ENCODE data around the gene EXOC6. TPM values are rescaled to one million over a fixed set of nuclear protein-coding genes. Genes with fewer than 3 reads are reported as not detected.

EXOC6 gene
- total RNA-seq, 1 donor from 2014 or later, result 25.6 TPM

DNA sequence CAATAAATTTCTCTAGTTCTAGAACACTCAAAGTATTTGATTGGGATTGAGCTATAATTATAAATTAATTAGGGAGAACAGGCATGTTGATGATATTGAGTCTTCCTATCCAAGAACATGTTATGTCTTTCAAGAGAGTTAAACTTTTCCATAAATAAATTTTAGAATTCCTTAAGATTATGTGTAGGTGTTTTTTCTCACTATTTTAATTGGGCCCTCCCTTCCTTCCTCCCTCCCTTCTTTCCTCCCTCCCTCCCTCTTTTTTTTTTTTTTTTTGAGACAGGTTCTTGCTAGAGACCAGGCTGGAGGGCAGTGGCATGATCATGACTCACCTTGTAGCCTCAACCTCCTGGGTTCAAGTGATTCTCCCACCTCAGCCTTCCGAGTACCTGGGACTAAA is 20.2 kb downstream of the EXOC6 start:
- DNase-seq (ENCODE audit: low spot score), result no peak
- no peak overlapping the region for H3K4me3 Mint-ChIP-seq
- no peak overlapping the region for H3K27ac ChIP-seq
- H3K27me3 ChIP-seq, result no peaks in the 10 kb centered on the region
- peaks cover 5% of the 10 kb centered on the region for H3K9me3 Mint-ChIP-seq
- H3K36me3 ChIP-seq, result no peaks in the 10 kb centered on the region
- no peaks in the 10 kb centered on the region for H3K4me1 Mint-ChIP-seq
- H3F3A ChIP-seq (ENCODE audit: low read depth), result no peaks in the 10 kb centered on the region
- H3K27me3 Mint-ChIP-seq (ENCODE audit: insufficient read depth, low read depth), result no peaks in the 10 kb centered on the region
- H3K36me3 Mint-ChIP-seq, result peaks cover 5% of the 10 kb centered on the region
- no peak overlapping the region for H3K27ac Mint-ChIP-seq
- no peak overlapping the region for H3K4me2 ChIP-seq
- H3K4me1 ChIP-seq, result no peaks in the 10 kb centered on the region
- no peaks in the 10 kb centered on the region for H4K20me1 ChIP-seq (ENCODE audit: low read depth)
- no peaks in the 10 kb centered on the region for H3K79me2 ChIP-seq (ENCODE audit: low read depth)
- no peak overlapping the region for H3K4me3 ChIP-seq
- TF ChIP-seq, protein P1, sequence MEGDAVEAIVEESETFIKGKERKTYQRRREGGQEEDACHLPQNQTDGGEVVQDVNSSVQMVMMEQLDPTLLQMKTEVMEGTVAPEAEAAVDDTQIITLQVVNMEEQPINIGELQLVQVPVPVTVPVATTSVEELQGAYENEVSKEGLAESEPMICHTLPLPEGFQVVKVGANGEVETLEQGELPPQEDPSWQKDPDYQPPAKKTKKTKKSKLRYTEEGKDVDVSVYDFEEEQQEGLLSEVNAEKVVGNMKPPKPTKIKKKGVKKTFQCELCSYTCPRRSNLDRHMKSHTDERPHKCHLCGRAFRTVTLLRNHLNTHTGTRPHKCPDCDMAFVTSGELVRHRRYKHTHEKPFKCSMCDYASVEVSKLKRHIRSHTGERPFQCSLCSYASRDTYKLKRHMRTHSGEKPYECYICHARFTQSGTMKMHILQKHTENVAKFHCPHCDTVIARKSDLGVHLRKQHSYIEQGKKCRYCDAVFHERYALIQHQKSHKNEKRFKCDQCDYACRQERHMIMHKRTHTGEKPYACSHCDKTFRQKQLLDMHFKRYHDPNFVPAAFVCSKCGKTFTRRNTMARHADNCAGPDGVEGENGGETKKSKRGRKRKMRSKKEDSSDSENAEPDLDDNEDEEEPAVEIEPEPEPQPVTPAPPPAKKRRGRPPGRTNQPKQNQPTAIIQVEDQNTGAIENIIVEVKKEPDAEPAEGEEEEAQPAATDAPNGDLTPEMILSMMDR (IDR thresholded peaks at IDR 0.05), result no peak
- TF ChIP-seq EZH2 (IDR thresholded peaks at IDR 0.05) (no peak), EZH2phosphoT487 (IDR thresholded peaks at IDR 0.05) (no peak)
- H2AFZ ChIP-seq (replicated peaks), result no peak overlapping the region
- H3K9me3 ChIP-seq (ENCODE audit: low read depth), result no peaks in the 10 kb centered on the region
- H3K9ac ChIP-seq, result no peak overlapping the region

DNA sequence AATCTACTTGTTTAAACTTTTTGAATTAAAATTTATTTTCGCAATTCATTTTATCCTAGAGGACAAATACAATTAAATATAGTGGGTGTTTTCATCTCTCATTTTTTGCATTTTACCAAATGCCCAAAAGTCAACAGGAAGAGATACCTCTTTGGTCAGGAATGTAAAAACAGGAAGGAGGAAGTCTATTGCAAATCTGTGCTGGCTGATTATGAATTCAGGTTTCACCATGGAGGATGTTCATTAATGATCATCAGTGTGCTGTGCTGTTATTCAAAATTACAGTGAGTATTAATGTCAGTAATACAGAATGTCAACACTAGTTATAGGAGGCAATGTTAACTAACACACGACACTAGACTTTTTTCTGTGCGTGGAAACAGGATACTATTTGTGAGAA is 24.7 kb downstream of the EXOC6 start:
- Mint-ChIP-seq H3K4me1 (peaks cover 2% of the 10 kb centered on the region), H3K36me3 (no peaks in the 10 kb centered on the region), H3K27ac (no peak overlapping the region), H3K27me3 (ENCODE audit: insufficient read depth, low read depth) (no peaks in the 10 kb centered on the region), H3K4me3 (no peak overlapping the region), H3K9me3 (no peaks in the 10 kb centered on the region)
- H3F3A ChIP-seq (ENCODE audit: low read depth), result no peaks in the 10 kb centered on the region
- no peak overlapping the region for H3K4me2 ChIP-seq
- TF ChIP-seq EZH2phosphoT487 (IDR thresholded peaks at IDR 0.05), result no peak
- no peak for TF ChIP-seq EZH2 (IDR thresholded peaks at IDR 0.05)
- TF ChIP-seq, protein P1 (IDR thresholded peaks at IDR 0.05), result no peak
- no peak for DNase-seq (ENCODE audit: low spot score)
- no peak overlapping the region for H2AFZ ChIP-seq (replicated peaks)
- H3K4me3 ChIP-seq, result no peak overlapping the region
- no peaks in the 10 kb centered on the region for H3K79me2 ChIP-seq (ENCODE audit: low read depth)
- no peaks in the 10 kb centered on the region for H3K4me1 ChIP-seq
- no peaks in the 10 kb centered on the region for H3K9me3 ChIP-seq (ENCODE audit: low read depth)
- no peak overlapping the region for H3K9ac ChIP-seq
- no peaks in the 10 kb centered on the region for H3K36me3 ChIP-seq
- H3K27me3 ChIP-seq, result no peaks in the 10 kb centered on the region
- no peak overlapping the region for H3K27ac ChIP-seq
- peaks cover 4% of the 10 kb centered on the region for H4K20me1 ChIP-seq (ENCODE audit: low read depth)

DNA sequence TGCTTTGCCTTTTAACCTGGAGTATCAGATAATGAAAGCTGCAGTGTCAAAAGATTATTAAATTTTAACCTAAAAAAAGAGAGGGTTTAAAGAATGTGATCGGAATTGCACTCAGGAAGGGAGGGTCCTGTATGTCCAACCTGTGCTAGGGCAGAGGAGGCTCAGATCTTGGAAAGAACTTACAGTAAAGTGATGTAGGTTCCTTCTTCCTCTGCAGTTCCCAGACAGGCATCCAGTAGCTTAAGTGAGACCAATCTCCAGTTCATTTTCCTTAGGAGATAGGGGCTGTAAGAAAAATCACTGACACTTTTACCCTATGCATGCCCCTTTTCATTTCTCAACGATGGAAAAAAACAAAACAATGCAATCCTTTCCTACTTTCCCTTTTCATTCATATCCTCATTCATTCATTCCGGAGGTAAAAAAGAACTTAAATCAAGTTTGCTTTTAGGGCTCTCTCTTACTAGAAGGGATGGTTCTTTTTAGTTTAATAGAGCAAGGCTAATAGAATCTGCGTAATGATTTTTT is 28.3 kb downstream of the EXOC6 start:
- H3K4me2 ChIP-seq, result no peak overlapping the region
- H3K27ac Mint-ChIP-seq, result no peak overlapping the region
- no peaks in the 10 kb centered on the region for H3K4me1 ChIP-seq
- TF ChIP-seq EZH2phosphoT487 (IDR thresholded peaks at IDR 0.05) (no peak), EZH2 (IDR thresholded peaks at IDR 0.05) (no peak)
- TF ChIP-seq, protein P1 (IDR thresholded peaks at IDR 0.05), result no peak
- no peaks in the 10 kb centered on the region for H3K27me3 Mint-ChIP-seq (ENCODE audit: insufficient read depth, low read depth)
- H2AFZ ChIP-seq (replicated peaks), result no peak overlapping the region
- H3F3A ChIP-seq (ENCODE audit: low read depth), result no peaks in the 10 kb centered on the region
- H3K4me3 ChIP-seq, result no peak overlapping the region
- H3K9me3 Mint-ChIP-seq, result no peaks in the 10 kb centered on the region
- H3K27me3 ChIP-seq, result no peaks in the 10 kb centered on the region
- no peak overlapping the region for H3K27ac ChIP-seq
- H3K79me2 ChIP-seq (ENCODE audit: low read depth), result no peaks in the 10 kb centered on the region
- no peaks in the 10 kb centered on the region for H3K36me3 ChIP-seq
- no peak overlapping the region for H3K4me3 Mint-ChIP-seq
- no peak for DNase-seq (ENCODE audit: low spot score)
- peaks cover 10% of the 10 kb centered on the region for H4K20me1 ChIP-seq (ENCODE audit: low read depth)
- no peaks in the 10 kb centered on the region for H3K9me3 ChIP-seq (ENCODE audit: low read depth)
- H3K9ac ChIP-seq, result no peak overlapping the region
- no peaks in the 10 kb centered on the region for H3K36me3 Mint-ChIP-seq
- peaks cover 2% of the 10 kb centered on the region for H3K4me1 Mint-ChIP-seq
